ENCODE results near the gene MYBPC2. TPM values are rescaled to one million over a fixed set of nuclear protein-coding genes. Genes with fewer than 3 reads are reported as not detected.

Gene MYBPC2
- total RNA-seq, 2 experiments from 2014 or later: 0.08 TPM; not detected in 1

DNA sequence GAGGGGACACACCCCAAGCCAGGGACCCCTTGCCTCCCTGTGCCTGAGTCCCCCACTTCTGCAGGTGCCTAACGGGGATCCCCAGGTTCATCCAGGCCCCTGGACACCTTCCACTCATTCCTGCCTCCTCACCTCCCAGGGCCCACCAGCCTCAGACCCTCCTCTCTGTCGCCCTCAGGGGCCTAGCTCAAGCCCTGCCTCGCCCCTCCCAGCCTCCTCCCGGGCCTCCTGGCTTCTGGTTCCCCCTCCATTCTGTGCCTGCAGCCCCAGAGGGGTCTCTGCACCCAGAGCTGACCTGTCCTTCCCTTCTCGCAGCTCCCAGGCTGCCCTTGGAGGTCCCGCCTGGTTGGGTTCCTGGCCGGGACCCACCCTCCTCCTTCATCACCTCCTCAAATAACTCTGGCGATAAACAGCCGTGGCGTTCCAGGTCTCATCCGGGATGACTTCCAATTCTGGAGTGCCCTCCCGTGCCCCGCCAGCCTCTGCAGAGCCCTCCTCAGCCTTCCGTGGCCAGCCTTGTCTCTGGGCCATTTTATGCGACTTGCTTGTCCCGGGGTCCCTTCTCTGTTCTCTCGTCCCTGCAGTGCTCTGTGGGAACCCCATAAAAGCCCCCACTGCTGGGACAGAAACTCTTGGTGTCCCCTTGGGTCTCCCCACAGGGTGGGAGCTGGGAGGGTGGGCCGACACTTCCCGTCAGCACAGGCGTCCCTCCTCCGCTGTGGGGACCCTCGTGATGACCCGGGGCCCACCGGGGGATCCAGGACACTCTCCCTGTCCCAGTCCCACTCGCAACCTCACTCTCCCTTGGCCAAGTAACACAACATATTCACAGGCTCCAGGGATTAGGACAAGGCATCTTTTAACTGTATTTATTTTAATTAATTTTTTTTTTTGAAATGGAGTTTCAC is 69.1 kb downstream of the MYBPC2 start:
- Histone ChIP-seq H3K27me3 (ENCODE audit: control insufficient read depth in 1 of 2, insufficient read depth in 2 of 2, low read length in 2 of 2) (no peaks in the 10 kb centered on the region), H3K27ac (ENCODE audit: low read depth in 1 of 2, low read length in 2 of 2) (no peak overlapping the region), H3K36me3 (ENCODE audit: insufficient read depth, low read length) (peaks cover 5% of the 10 kb centered on the region), H3K4me1 (ENCODE audit: insufficient read depth, low read length) (no peaks in the 10 kb centered on the region), H3K9me3 (ENCODE audit: control insufficient read depth in 1 of 2, insufficient read depth in 1 of 2, low read length in 2 of 2) (no peaks in the 10 kb centered on the region), H3K4me3 (ENCODE audit: low read length) (no peak overlapping the region)
- TF ChIP-seq, protein P1, sequence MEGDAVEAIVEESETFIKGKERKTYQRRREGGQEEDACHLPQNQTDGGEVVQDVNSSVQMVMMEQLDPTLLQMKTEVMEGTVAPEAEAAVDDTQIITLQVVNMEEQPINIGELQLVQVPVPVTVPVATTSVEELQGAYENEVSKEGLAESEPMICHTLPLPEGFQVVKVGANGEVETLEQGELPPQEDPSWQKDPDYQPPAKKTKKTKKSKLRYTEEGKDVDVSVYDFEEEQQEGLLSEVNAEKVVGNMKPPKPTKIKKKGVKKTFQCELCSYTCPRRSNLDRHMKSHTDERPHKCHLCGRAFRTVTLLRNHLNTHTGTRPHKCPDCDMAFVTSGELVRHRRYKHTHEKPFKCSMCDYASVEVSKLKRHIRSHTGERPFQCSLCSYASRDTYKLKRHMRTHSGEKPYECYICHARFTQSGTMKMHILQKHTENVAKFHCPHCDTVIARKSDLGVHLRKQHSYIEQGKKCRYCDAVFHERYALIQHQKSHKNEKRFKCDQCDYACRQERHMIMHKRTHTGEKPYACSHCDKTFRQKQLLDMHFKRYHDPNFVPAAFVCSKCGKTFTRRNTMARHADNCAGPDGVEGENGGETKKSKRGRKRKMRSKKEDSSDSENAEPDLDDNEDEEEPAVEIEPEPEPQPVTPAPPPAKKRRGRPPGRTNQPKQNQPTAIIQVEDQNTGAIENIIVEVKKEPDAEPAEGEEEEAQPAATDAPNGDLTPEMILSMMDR (IDR thresholded peaks at IDR 0.05): no peak
- ChIA-PET CTCF (no interaction called here), POLR2A (no interaction called here)
- ATAC-seq (ENCODE audit: poor library complexity): no peak
- H3K9me3 Mint-ChIP-seq: no peaks in the 10 kb centered on the region
- intact Hi-C loops (cut with DNase I, micrococcal nuclease): no loop called here
- H3K36me3 Mint-ChIP-seq (ENCODE audit: low read depth): peaks cover 9% of the 10 kb centered on the region
- DNase-seq: no peak
- no peaks in the 10 kb centered on the region for H3K27me3 Mint-ChIP-seq
- no peak overlapping the region for H3K27ac Mint-ChIP-seq
- no peaks in the 10 kb centered on the region for H3K4me1 Mint-ChIP-seq (ENCODE audit: low read depth)
- no peak overlapping the region for H3K4me3 Mint-ChIP-seq

DNA sequence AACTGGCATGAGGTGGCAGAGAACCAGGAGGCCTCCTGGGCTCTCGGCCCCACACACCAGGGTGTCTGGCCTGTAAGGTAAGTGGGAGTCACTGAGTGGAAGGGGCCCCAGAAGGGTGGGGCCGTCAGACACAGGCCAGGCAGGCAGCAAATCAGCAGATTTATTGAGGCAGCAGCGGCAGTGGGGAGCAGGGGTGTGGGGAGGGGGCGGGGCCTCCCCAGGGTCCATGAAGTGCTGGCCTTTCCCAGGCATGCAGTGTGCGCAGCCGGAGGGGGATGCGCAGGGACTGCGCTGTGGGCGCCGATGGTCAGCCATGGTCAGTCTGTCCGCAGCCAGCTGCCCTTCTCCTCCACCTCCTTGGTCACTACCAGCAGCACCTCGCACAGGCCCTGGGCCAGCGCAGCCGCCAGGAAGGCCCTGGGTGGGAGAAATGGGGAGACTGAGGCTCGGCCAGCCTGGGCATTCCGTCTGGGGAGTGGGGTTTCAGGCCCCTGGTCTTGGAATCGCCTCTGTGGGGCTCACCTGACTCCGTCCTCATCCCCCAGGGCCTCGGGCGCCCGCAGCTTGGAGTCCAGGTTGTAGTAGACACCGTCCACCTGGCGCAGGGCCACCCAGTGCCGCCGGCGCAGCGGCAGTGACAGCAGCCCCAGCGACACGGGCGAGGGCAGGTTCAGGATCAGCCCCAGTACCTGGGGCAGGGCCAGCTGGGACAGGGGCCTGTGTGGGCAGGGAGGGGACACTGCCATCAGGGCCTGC is 73.3 kb downstream of the MYBPC2 start:
- H3K36me3 Mint-ChIP-seq (ENCODE audit: low read depth): peaks cover 9% of the 10 kb centered on the region
- peaks cover 5% of the 10 kb centered on the region for H3K36me3 ChIP-seq (ENCODE audit: insufficient read depth, low read length)
- no peaks in the 10 kb centered on the region for H3K9me3 Mint-ChIP-seq
- H3K27me3 Mint-ChIP-seq: no peaks in the 10 kb centered on the region
- no peaks in the 10 kb centered on the region for H3K27me3 ChIP-seq (ENCODE audit: control insufficient read depth in 1 of 2, insufficient read depth in 2 of 2, low read length in 2 of 2)
- no peak for DNase-seq
- intact Hi-C loops (cut with DNase I, micrococcal nuclease): no loop called here
- TF ChIP-seq, protein P1 (IDR thresholded peaks at IDR 0.05): no peak
- no peak overlapping the region for H3K4me3 ChIP-seq (ENCODE audit: low read length)
- H3K4me1 Mint-ChIP-seq (ENCODE audit: low read depth): peaks cover 6% of the 10 kb centered on the region
- H3K27ac ChIP-seq (ENCODE audit: low read depth in 1 of 2, low read length in 2 of 2): no peak overlapping the region
- no peaks in the 10 kb centered on the region for H3K9me3 ChIP-seq (ENCODE audit: control insufficient read depth in 1 of 2, insufficient read depth in 1 of 2, low read length in 2 of 2)
- ATAC-seq (ENCODE audit: poor library complexity): no peak
- CTCF ChIA-PET: no interaction called here
- H3K4me3 Mint-ChIP-seq: no peak overlapping the region
- peaks cover 10% of the 10 kb centered on the region for H3K4me1 ChIP-seq (ENCODE audit: insufficient read depth, low read length)
- POLR2A ChIA-PET: no interaction called here
- H3K27ac Mint-ChIP-seq: no peak overlapping the region

DNA sequence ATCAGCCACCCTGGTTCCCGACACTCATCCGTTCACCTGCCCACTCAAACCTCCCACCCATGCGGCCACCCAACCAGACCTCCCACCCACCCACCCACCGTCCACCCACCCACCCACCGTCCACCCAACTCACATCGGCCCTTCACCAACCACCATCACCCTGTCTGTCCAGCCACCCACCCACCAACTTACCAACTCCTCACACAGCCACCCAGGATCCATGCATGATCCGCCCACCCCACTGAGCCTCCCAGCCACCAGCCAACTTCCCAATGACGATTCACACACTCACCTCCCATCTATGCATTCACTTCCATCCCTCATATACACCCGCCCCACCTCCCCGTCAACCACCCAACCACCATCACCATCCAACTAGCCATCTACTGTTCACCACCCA is 74.0 kb downstream of the MYBPC2 start:
- no peak overlapping the region for H3K4me3 Mint-ChIP-seq
- H3K36me3 Mint-ChIP-seq (ENCODE audit: low read depth): peaks cover 9% of the 10 kb centered on the region
- H3K27me3 Mint-ChIP-seq: peaks cover 5% of the 10 kb centered on the region
- Histone ChIP-seq H3K4me1 (ENCODE audit: insufficient read depth, low read length) (peaks cover 16% of the 10 kb centered on the region), H3K27me3 (ENCODE audit: control insufficient read depth in 1 of 2, insufficient read depth in 2 of 2, low read length in 2 of 2) (no peaks in the 10 kb centered on the region), H3K9me3 (ENCODE audit: control insufficient read depth in 1 of 2, insufficient read depth in 1 of 2, low read length in 2 of 2) (no peaks in the 10 kb centered on the region), H3K27ac (ENCODE audit: low read depth in 1 of 2, low read length in 2 of 2) (no peak overlapping the region), H3K36me3 (ENCODE audit: insufficient read depth, low read length) (peaks cover 5% of the 10 kb centered on the region), H3K4me3 (ENCODE audit: low read length) (no peak overlapping the region)
- H3K9me3 Mint-ChIP-seq: no peaks in the 10 kb centered on the region
- intact Hi-C loops (cut with DNase I, micrococcal nuclease): no loop called here
- ChIA-PET CTCF (no interaction called here), POLR2A (no interaction called here)
- TF ChIP-seq, protein P1 (IDR thresholded peaks at IDR 0.05): no peak
- ATAC-seq (ENCODE audit: poor library complexity) (no peak), DNase-seq (no peak)
- peaks cover 12% of the 10 kb centered on the region for H3K4me1 Mint-ChIP-seq (ENCODE audit: low read depth)
- H3K27ac Mint-ChIP-seq: no peak overlapping the region
